Peyer's patch (tissue), 4 donors: ENCODE results near the gene FCMR. TPM values are rescaled to one million over a fixed set of nuclear protein-coding genes. Genes with fewer than 3 reads are reported as not detected.

Source experiments
- DNase-seq, 3 donors: peaks; one replicate each; pipeline ENCODE4 v3.0.0-alpha.2; 2017 to 2019
- H3K27ac ChIP-seq, 4 donors: fragments of 200-600 bp; sonication (generic); one replicate each; pipeline ENCODE4 v1.5.1; 2016 to 2019
- H3K27me3 ChIP-seq, 2 donors: fragments of 200-600 bp; sonication (generic); one replicate each; pipeline ENCODE4 v1.5.1; 2019
- H3K36me3 ChIP-seq, 3 donors: fragments of 200-600 bp; sonication (generic); one replicate each; pipeline ENCODE4 v1.5.1; 2016 to 2019
- H3K4me1 ChIP-seq, 4 donors: fragments of 200-600 bp; sonication (generic); one replicate each; pipeline ENCODE4 v1.5.1; 2016 to 2019
- H3K4me3 ChIP-seq, 4 donors: fragments of 200-600 bp; sonication (generic); 1 replicate in 3 of 4; 2 replicates in 1 of 4; pipeline ENCODE4 v1.5.1; 2016 to 2019; ENCODE audit warnings: mild to moderate bottlenecking in 1 of 4
- H3K9me3 ChIP-seq, 4 donors: fragments of 200-600 bp; sonication (generic); one replicate each; pipeline ENCODE4 v1.5.1; 2016 to 2019; ENCODE audit warnings: mild to moderate bottlenecking in 1 of 4
- POLR2A ChIP-seq, 2 donors: fragments of 450-650 bp; IDR thresholded peaks; one replicate each; pipeline ENCODE4 v1.5.1; 2017; ENCODE audit warnings: antibody characterized with exemption in 2 of 2, mild to moderate bottlenecking in 2 of 2, moderate library complexity in 2 of 2
- total RNA-seq, 4 donors: library from RNA; depleted of rRNA; stranded (reverse); fragments of >200 nt; gene quantifications; one replicate each; pipeline ENCODE4 v1.1.0, GENCODE V29; 2016
- TF ChIP-seq, protein P1 (sequence below), 6 experiments: fragments of 450-650 bp in 4 of 6; fragments of 200-600 bp in 2 of 6; sonication (generic) in 1 of 6; IDR thresholded peaks; one replicate each; pipeline ENCODE4 v1.5.1; 2017 to 2019; ENCODE audit warnings: antibody characterized with exemption in 6 of 6, mild to moderate bottlenecking in 3 of 6, moderate library complexity in 1 of 6

Gene FCMR
- total RNA-seq, 4 donors from 2014 or later: 7.4 to 248 (median 8.6) TPM

- Histone ChIP-seq H3K36me3 (no peaks in the 10 kb centered on the region), H3K9me3 (no peaks in the 10 kb centered on the region), H3K27me3 (no peaks in the 10 kb centered on the region), H3K27ac (no peak overlapping the region), H3K4me1 (peaks cover 0 to 16% (median 0%) of the 10 kb centered on the region in 4 donors), H3K4me3 (no peak overlapping the region)
- TF ChIP-seq, protein P1, sequence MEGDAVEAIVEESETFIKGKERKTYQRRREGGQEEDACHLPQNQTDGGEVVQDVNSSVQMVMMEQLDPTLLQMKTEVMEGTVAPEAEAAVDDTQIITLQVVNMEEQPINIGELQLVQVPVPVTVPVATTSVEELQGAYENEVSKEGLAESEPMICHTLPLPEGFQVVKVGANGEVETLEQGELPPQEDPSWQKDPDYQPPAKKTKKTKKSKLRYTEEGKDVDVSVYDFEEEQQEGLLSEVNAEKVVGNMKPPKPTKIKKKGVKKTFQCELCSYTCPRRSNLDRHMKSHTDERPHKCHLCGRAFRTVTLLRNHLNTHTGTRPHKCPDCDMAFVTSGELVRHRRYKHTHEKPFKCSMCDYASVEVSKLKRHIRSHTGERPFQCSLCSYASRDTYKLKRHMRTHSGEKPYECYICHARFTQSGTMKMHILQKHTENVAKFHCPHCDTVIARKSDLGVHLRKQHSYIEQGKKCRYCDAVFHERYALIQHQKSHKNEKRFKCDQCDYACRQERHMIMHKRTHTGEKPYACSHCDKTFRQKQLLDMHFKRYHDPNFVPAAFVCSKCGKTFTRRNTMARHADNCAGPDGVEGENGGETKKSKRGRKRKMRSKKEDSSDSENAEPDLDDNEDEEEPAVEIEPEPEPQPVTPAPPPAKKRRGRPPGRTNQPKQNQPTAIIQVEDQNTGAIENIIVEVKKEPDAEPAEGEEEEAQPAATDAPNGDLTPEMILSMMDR (IDR thresholded peaks at IDR 0.05): no peak
- TF ChIP-seq POLR2A (IDR thresholded peaks at IDR 0.05): no peak
- DNase-seq: no peak
Observed at GRCh38 chr1:206893380-206893779, 28.4 kb downstream of the FCMR start.

GRCh38 chr1:206892351-206892984 is 29.3 kb downstream of the FCMR start:
- Histone ChIP-seq H3K4me1 (peaks cover 0 to 16% (median 0%) of the 10 kb centered on the region in 4 donors), H3K9me3 (no peaks in the 10 kb centered on the region), H3K27me3 (no peaks in the 10 kb centered on the region), H3K27ac (no peak overlapping the region), H3K4me3 (no peak overlapping the region), H3K36me3 (no peaks in the 10 kb centered on the region)
- no peak for DNase-seq
- TF ChIP-seq POLR2A (IDR thresholded peaks at IDR 0.05): no peak
- TF ChIP-seq, protein P1 (IDR thresholded peaks at IDR 0.05): no peak

GRCh38 chr1:206891412-206891811 is 30.3 kb downstream of the FCMR start:
- TF ChIP-seq, protein P1 (IDR thresholded peaks at IDR 0.05): no peak
- TF ChIP-seq POLR2A (IDR thresholded peaks at IDR 0.05): no peak
- no peak overlapping the region for H3K27ac ChIP-seq
- H3K9me3 ChIP-seq: no peaks in the 10 kb centered on the region
- H3K4me1 ChIP-seq: peaks cover 0 to 16% (median 0%) of the 10 kb centered on the region in 4 donors
- H3K4me3 ChIP-seq: no peak overlapping the region
- H3K27me3 ChIP-seq: no peaks in the 10 kb centered on the region
- no peaks in the 10 kb centered on the region for H3K36me3 ChIP-seq
- DNase-seq: no peak

- DNase-seq: peak in 1 of 3 donors; percentile 68
- no peak overlapping the region for H3K4me3 ChIP-seq
- peaks cover 0 to 16% (median 0%) of the 10 kb centered on the region in 4 donors for H3K4me1 ChIP-seq
- no peak overlapping the region for H3K27ac ChIP-seq
- H3K36me3 ChIP-seq: no peaks in the 10 kb centered on the region
- no peaks in the 10 kb centered on the region for H3K27me3 ChIP-seq
- H3K9me3 ChIP-seq: no peaks in the 10 kb centered on the region
- TF ChIP-seq, protein P1 (IDR thresholded peaks at IDR 0.05): no peak
- no peak for TF ChIP-seq POLR2A (IDR thresholded peaks at IDR 0.05)
Observed at GRCh38 chr1:206890125-206891060, 31.3 kb downstream of the FCMR start.

- Histone ChIP-seq H3K27ac (no peak overlapping the region), H3K27me3 (no peaks in the 10 kb centered on the region), H3K36me3 (no peaks in the 10 kb centered on the region), H3K4me1 (peaks cover 0 to 16% (median 0%) of the 10 kb centered on the region in 4 donors), H3K4me3 (no peak overlapping the region), H3K9me3 (no peaks in the 10 kb centered on the region)
- DNase-seq: no peak
- no peak for TF ChIP-seq POLR2A (IDR thresholded peaks at IDR 0.05)
- TF ChIP-seq, protein P1 (IDR thresholded peaks at IDR 0.05): no peak
Observed at GRCh38 chr1:206887701-206888100, 34.0 kb downstream of the FCMR start.
